AG04450 (cell line): Measurements from ENCODE around the gene TTC7B. TPM values are rescaled to one million over a fixed set of nuclear protein-coding genes. Genes with fewer than 3 reads are reported as not detected.

Source experiments
- CTCF ChIA-PET: fragments of 300-600, 350-600 bp; formaldehyde crosslinking; extraction: SDS; loops from one replicate; lab custom pipeline; 2022; ENCODE audit warnings: antibody characterized with exemption, inconsistent platforms; lab: Charles Lee
- POLR2A ChIA-PET: fragments of 350-600 bp; formaldehyde crosslinking; extraction: SDS; loops from one replicate; lab custom pipeline; 2021; ENCODE audit warnings: antibody characterized with exemption, inconsistent platforms; lab: Yijun Ruan, JAX
- DNase-seq: peaks from one replicate; pipeline ENCODE4 v3.0.0-alpha.2; 2011; ENCODE audit warnings: low read depth, low spot score
- H3K27ac ChIP-seq: one replicate; pipeline ENCODE4 v1.5.1; 2012; ENCODE audit warnings: low read depth, low read length, control low read depth
- H3K27me3 ChIP-seq: one replicate; pipeline ENCODE4 v1.6.0; 2012; ENCODE audit warnings: low read length; ENCODE audit not compliant: control insufficient read depth, insufficient read depth
- H3K4me3 ChIP-seq: 2 replicates; pipeline ENCODE4 v1.5.1; 2011; ENCODE audit warnings: mild to moderate bottlenecking, low read depth, low read length, control low read depth
- H3K9me3 ChIP-seq: 2 replicates; pipeline ENCODE4 v1.5.1; 2012; ENCODE audit warnings: low read length; ENCODE audit not compliant: control insufficient read depth, insufficient read depth
- polyA plus RNA-seq: library from polyadenylated mRNA; depleted of rRNA; stranded (reverse); fragments of >200 nt; gene quantifications from 2 replicates; pipeline ENCODE4 v1.2.3, GENCODE V29; 2011
- TF ChIP-seq, protein P1 (sequence below): IDR thresholded peaks from 2 replicates; pipeline ENCODE4 v1.5.1; 2011; ENCODE audit warnings: low read depth, low read length, control low read depth, inconsistent platforms

Gene TTC7B
- polyA plus RNA-seq, 1 experiment: 36.0 TPM

DNA sequence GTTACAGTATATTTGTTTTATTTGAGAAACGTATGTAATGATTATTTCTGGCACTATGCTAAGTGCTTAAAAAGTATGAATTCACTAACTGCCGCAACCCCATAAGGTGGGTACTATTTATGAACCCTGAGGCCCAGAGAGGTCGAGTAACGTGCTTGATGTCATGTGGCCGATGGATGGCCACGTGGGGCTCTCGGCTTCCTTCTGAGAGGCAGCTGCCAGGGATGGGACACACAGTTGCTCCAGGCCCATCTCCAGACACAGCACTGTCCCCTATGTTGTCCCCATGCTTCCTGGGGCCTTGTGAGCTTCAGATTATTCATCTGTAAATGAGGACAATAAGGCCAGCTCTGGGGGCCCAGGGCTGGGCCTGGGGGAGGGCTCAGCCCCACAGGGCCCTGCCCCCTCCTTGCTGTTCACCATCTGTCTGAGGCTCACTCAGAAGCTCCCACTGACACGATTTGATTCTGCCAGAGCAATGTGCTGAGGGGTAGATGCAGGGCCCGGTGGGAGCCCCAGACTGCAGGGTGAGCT lies 304.4 kb downstream of the TTC7B start:
- H3K9me3 ChIP-seq: no peaks in the 10 kb centered on the region
- H3K27me3 ChIP-seq: peaks cover 9% of the 10 kb centered on the region
- CTCF ChIA-PET: no interaction called here
- TF ChIP-seq, protein P1, sequence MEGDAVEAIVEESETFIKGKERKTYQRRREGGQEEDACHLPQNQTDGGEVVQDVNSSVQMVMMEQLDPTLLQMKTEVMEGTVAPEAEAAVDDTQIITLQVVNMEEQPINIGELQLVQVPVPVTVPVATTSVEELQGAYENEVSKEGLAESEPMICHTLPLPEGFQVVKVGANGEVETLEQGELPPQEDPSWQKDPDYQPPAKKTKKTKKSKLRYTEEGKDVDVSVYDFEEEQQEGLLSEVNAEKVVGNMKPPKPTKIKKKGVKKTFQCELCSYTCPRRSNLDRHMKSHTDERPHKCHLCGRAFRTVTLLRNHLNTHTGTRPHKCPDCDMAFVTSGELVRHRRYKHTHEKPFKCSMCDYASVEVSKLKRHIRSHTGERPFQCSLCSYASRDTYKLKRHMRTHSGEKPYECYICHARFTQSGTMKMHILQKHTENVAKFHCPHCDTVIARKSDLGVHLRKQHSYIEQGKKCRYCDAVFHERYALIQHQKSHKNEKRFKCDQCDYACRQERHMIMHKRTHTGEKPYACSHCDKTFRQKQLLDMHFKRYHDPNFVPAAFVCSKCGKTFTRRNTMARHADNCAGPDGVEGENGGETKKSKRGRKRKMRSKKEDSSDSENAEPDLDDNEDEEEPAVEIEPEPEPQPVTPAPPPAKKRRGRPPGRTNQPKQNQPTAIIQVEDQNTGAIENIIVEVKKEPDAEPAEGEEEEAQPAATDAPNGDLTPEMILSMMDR: no peak
- no peak overlapping the region for H3K4me3 ChIP-seq
- POLR2A ChIA-PET: interaction anchor here (0.6 kb wide), 1 partner anchor 8 kb away, joined by 4 read pairs; no protein-coding TSS in a partner anchor
- no peak overlapping the region for H3K27ac ChIP-seq
- no peak for DNase-seq

DNA sequence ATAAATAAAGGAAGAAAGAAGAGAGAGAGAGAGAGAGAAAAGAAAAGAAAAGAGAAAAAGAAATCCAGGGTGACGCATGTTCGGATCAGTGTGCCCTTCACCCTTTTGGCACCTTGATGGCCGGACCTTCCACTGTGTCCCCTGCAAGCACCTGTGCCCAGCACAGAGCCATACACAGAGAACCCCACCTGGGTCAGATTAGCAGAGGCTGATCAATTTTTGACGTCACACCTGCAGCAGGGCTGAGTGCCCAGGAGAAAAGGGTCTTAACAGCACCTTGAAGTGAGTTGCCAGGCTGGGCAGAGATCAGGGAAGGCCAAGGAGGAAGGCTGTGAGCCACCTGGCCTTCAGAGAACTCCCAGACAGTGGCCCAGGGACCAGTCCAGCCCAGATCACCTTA lies 305.0 kb downstream of the TTC7B start:
- TF ChIP-seq, protein P1: no peak
- H3K27ac ChIP-seq: no peak overlapping the region
- peaks cover 5% of the 10 kb centered on the region for H3K27me3 ChIP-seq
- no peaks in the 10 kb centered on the region for H3K9me3 ChIP-seq
- ChIA-PET CTCF (no interaction called here), POLR2A (no interaction called here)
- no peak overlapping the region for H3K4me3 ChIP-seq
- DNase-seq: no peak

DNA sequence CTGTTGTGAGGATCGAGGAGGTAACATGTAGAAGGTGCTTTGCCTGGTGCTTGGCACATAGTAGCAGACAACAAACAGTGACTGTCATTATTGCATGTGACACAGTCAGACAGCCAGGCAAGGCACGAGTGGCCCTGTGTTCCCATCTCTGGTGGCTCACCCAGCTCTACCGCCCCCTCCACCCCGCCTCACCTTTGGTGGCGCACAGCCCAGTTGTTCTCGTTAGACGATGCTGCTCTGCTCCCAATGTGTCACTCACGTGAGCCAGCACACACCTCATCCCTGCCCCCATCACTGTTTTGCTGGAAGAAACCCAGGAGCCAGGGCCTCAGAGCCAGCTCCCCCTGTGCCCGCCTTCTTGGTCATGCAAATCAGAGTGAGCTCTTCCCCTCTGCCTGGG lies 306.1 kb downstream of the TTC7B start:
- Histone ChIP-seq H3K27ac (no peak overlapping the region), H3K9me3 (no peaks in the 10 kb centered on the region), H3K27me3 (peaks cover 5% of the 10 kb centered on the region), H3K4me3 (no peak overlapping the region)
- CTCF ChIA-PET: no interaction called here
- DNase-seq: no peak
- POLR2A ChIA-PET: no interaction called here
- TF ChIP-seq, protein P1: no peak

DNA sequence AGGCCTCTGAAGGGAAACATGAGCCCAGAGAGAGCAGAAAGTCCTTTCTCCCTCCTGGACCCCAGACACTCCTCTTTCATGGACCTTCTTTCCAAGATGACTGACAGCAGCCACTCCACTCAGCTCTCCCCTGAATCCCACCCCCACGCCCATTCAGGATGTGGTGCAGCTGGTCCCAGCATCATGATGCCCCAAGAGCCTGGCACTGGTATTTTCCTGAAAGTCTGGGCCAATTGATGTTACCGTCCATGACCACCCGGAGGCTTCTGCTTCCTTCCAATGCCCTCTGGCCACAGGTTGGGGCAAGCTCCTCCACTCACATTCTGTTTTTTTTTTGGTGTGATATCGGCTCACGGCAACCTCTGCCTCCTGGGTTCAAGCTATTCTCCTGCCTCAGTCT lies 306.8 kb downstream of the TTC7B start:
- Histone ChIP-seq H3K27ac (no peak overlapping the region), H3K4me3 (no peak overlapping the region), H3K27me3 (peaks cover 5% of the 10 kb centered on the region), H3K9me3 (no peaks in the 10 kb centered on the region)
- ChIA-PET CTCF (no interaction called here), POLR2A (no interaction called here)
- TF ChIP-seq, protein P1: no peak; the same call in 1 of the 2 replicates
- no peak for DNase-seq

DNA sequence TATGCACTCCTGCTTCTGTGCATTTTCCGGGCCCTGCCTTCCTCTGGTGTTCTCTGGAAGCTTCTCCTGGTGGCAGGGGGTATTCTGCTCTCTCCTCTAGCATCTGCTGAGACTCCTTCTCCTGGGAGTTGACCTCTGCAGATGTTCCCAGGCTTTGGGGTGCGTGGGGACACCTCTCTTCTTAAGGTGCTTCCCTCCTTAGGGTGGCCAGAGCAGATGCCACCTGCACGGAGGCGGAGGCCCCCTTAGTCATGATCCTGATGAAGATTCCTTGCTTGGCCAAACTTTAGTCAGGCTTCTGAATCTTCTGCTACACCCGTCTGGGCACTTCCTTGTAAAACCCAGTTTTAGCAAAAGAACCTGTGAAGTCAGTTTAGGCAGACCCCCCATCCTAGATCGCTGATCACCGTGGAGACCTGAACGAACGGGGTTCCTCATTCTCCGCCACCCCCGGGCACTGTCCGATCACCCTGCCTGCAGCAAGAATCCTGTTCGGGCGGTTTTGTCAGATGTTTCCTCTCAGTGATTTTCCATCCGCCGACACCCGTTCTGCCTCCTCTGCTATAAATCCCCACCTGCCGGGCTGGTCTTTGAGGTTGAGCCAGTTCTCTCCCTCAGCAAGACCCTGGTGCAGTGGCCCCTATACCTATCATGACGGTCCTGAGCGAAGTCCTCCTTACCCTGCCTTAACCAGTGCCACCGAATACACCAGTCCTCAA lies 307.5 kb downstream of the TTC7B start:
- ChIA-PET POLR2A (no interaction called here), CTCF (no interaction called here)
- Histone ChIP-seq H3K9me3 (no peaks in the 10 kb centered on the region), H3K27me3 (peaks cover 2% of the 10 kb centered on the region), H3K27ac (no peak overlapping the region), H3K4me3 (no peak overlapping the region)
- TF ChIP-seq, protein P1: no peak
- DNase-seq: no peak
